ENCODE results near the gene DCDC2.

Gene DCDC2

GRCh38 chr6:24126586-24127192, 231.2 kb downstream of the DCDC2 start:
- H3K4me3 ChIP-seq (ENCODE audit: low read length) = no peak overlapping the region
- no peak for TF ChIP-seq CTCF (conservative IDR thresholded peaks at IDR 0.05; ENCODE audit: low read depth, low read length)
- peak; percentile 32 for DNase-seq (ENCODE audit: low read depth)

GRCh38 chr6:24125980-24126379, 231.9 kb downstream of the DCDC2 start, which contains the start of gene NRSN1:
TSS of gene NRSN1 (plus strand) at chr6:24126215. CDS start at chr6:24134328, 8,113 bp downstream.
- peak within 1 kb of the TSS; percentile 32 for H3K4me3 ChIP-seq (ENCODE audit: low read length)
- TF ChIP-seq CTCF (conservative IDR thresholded peaks at IDR 0.05; ENCODE audit: low read depth, low read length) = no peak
- DNase-seq (ENCODE audit: low read depth) = no peak

- no peak overlapping the region for H3K4me3 ChIP-seq (ENCODE audit: low read length)
- TF ChIP-seq CTCF (conservative IDR thresholded peaks at IDR 0.05; ENCODE audit: low read depth, low read length) = no peak
- DNase-seq (ENCODE audit: low read depth) = no peak
Observed at GRCh38 chr6:24122139-24122538, 235.7 kb downstream of the DCDC2 start.
